HG03521 (cell line): ENCODE data around the gene RALGAPA2.

Experiments
- ATAC-seq: cut with Tn5 transposase; IDR thresholded peaks from one replicate; pipeline ENCODE4 v1.9.1; 2021; ENCODE audit warnings: mild to moderate bottlenecking, moderate library complexity; ENCODE audit not compliant: unreplicated experiment

The RALGAPA2 gene

GRCh38 chr20:20729563-20729962 is 17.1 kb upstream of the RALGAPA2 start:
- ATAC-seq = no peak

GRCh38 chr20:20721489-20721888 is 9.0 kb upstream of the RALGAPA2 start:
- no peak for ATAC-seq

GRCh38 chr20:20720158-20720557 is 7.7 kb upstream of the RALGAPA2 start:
- ATAC-seq = no peak

GRCh38 chr20:20719411-20719810 is 7.0 kb upstream of the RALGAPA2 start:
- ATAC-seq = no peak

GRCh38 chr20:20713244-20713765 is 861 bp upstream of the RALGAPA2 start:
- ATAC-seq = no peak

- ATAC-seq = peak; percentile 7
These were observed 405 bp downstream of the RALGAPA2 start for GRCh38 chr20:20712004-20712473.

- no peak for ATAC-seq
These were observed 1.0 kb downstream of the RALGAPA2 start for GRCh38 chr20:20711413-20711812.

GRCh38 chr20:20710443-20711315 is 1.8 kb downstream of the RALGAPA2 start:
- no peak for ATAC-seq

GRCh38 chr20:20709887-20710286 is 2.6 kb downstream of the RALGAPA2 start:
- no peak for ATAC-seq

- no peak for ATAC-seq
These were observed 6.2 kb downstream of the RALGAPA2 start for GRCh38 chr20:20706285-20706684.

GRCh38 chr20:20702330-20703245 is 9.9 kb downstream of the RALGAPA2 start:
- no peak for ATAC-seq

- ATAC-seq = no peak
These were observed 12.5 kb downstream of the RALGAPA2 start for GRCh38 chr20:20699917-20700316.

GRCh38 chr20:20699144-20699543 is 13.3 kb downstream of the RALGAPA2 start:
- ATAC-seq = no peak

- no peak for ATAC-seq
These were observed 15.1 kb downstream of the RALGAPA2 start for GRCh38 chr20:20697325-20697845.

- no peak for ATAC-seq
These were observed 17.1 kb downstream of the RALGAPA2 start for GRCh38 chr20:20695250-20695816.

GRCh38 chr20:20694591-20694990 is 17.9 kb downstream of the RALGAPA2 start:
- ATAC-seq = no peak

- ATAC-seq = no peak
These were observed 19.9 kb downstream of the RALGAPA2 start for GRCh38 chr20:20692587-20692986.

GRCh38 chr20:20691477-20692235 is 20.8 kb downstream of the RALGAPA2 start:
- ATAC-seq = peak; percentile 31

GRCh38 chr20:20690676-20691476 is 21.6 kb downstream of the RALGAPA2 start:
- peak; percentile 71 for ATAC-seq
